Panc1 (cell line): ENCODE measurements around the gene MAP2K3. TPM values are rescaled to one million over a fixed set of nuclear protein-coding genes. Genes with fewer than 3 reads are reported as not detected.

Source experiments
- ATAC-seq: fragments of 200-7000 bp; cut with Tn5 transposase; 2 replicates; pipeline ENCODE4 v1.9.1; 2020; ENCODE audit warnings: mild to moderate bottlenecking, moderate library complexity
- BruUV-seq: library from RNA; stranded (reverse); fragments of 400-500 nt; replicated peaks from 2 replicates; lab custom pipeline; 2021; lab: Mats Ljungman, UMichigan
- CTCF ChIA-PET: fragments of 300-600 bp; sonication (Branson Sonifier 250); formaldehyde crosslinking; loops from one replicate; lab custom pipeline; 2022; ENCODE audit warnings: antibody characterized with exemption; lab: Charles Lee
- POLR2A ChIA-PET: fragments of 300-600 bp; sonication (Branson Sonifier 250); formaldehyde crosslinking; loops from one replicate; lab custom pipeline; 2022; ENCODE audit warnings: antibody characterized with exemption; lab: Charles Lee
- DNase-seq: peaks from one replicate; pipeline ENCODE4 v3.0.0-alpha.2; 2010; ENCODE audit warnings: low read depth, low spot score
- H3K27ac ChIP-seq: 2 replicates; pipeline ENCODE4 v1.5.1; 2011; ENCODE audit warnings: mild to moderate bottlenecking, low read length, inconsistent platforms
- H3K27me3 ChIP-seq: fragments of 200-500 bp; sonication (Bioruptor generic); 2 replicates; pipeline ENCODE4 v1.6.0; 2014; ENCODE audit warnings: low read length, inconsistent platforms; ENCODE audit not compliant: control insufficient read depth, insufficient read depth
- H3K36me3 ChIP-seq: fragments of 200-500 bp; sonication (Bioruptor generic); 2 replicates; pipeline ENCODE4 v1.5.1; 2014; ENCODE audit warnings: inconsistent platforms, mild to moderate bottlenecking, low read length, moderate library complexity; ENCODE audit not compliant: control insufficient read depth, insufficient read depth
- H3K4me1 ChIP-seq: 2 replicates; pipeline ENCODE4 v1.5.1; 2011; ENCODE audit warnings: inconsistent platforms, mild to moderate bottlenecking, low read length, moderate library complexity; ENCODE audit not compliant: control insufficient read depth, insufficient read depth
- H3K4me3 ChIP-seq, 2 experiments: 2 replicates each; pipeline ENCODE4 v1.5.1; 2011 to 2012; ENCODE audit warnings: low read depth in 2 of 2, low read length in 2 of 2, mild to moderate bottlenecking in 2 of 2, inconsistent platforms in 1 of 2, moderate library complexity in 1 of 2
- H3K9me3 ChIP-seq: fragments of 200-500 bp; sonication (Bioruptor generic); 2 replicates; pipeline ENCODE4 v1.5.1; 2014; ENCODE audit warnings: low read depth, mild to moderate bottlenecking, inconsistent platforms, low read length, moderate library complexity; ENCODE audit not compliant: control insufficient read depth, insufficient read depth
- POLR2AphosphoS5 ChIP-seq: IDR thresholded peaks from 2 replicates; pipeline ENCODE4 v1.6.1; 2012; ENCODE audit warnings: mild to moderate bottlenecking, low read depth, low read length, moderate library complexity
- SIN3A ChIP-seq: IDR thresholded peaks from 2 replicates; pipeline ENCODE4 v1.6.1; 2012; ENCODE audit warnings: low read depth, mild to moderate bottlenecking, low read length, moderate library complexity, borderline replicate concordance; ENCODE audit not compliant: insufficient read depth
- TCF7L2 ChIP-seq: IDR thresholded peaks from 2 replicates; pipeline ENCODE4 v1.6.1; 2011; ENCODE audit warnings: mild to moderate bottlenecking, low read depth, low read length, inconsistent platforms
- in situ Hi-C: cut with HindIII; loops from 2 replicates; pipeline ENCODE4 v1.10.0; 2016; ENCODE audit warnings: low sequenced_read_pairs, low pct_unique_long_range_greater_than_20kb
- intact Hi-C: fragments of 100-400 bp; cut with micrococcal nuclease; formaldehyde crosslinking; loops from one replicate; pipeline ENCODE4 v1.10.0; 2022; ENCODE audit not compliant: unreplicated experiment
- total RNA-seq: library from RNA; stranded (reverse); gene quantifications from one replicate; pipeline ENCODE4 v1.2.1, GENCODE V29; 2021; ENCODE audit not compliant: unreplicated experiment
- TF ChIP-seq, protein P1 (sequence below), 2 experiments: IDR thresholded peaks; 2 replicates each; pipeline ENCODE4 v1.6.1; 2011 to 2012; ENCODE audit warnings: low read depth in 2 of 2, control low read depth in 1 of 2, low read length in 1 of 2, mild to moderate bottlenecking in 1 of 2, moderate library complexity in 1 of 2; ENCODE audit not compliant: insufficient read depth in 1 of 2
- TF ChIP-seq, protein P2 (sequence below): fragments of 450-650 bp; IDR thresholded peaks from 2 replicates; pipeline ENCODE4 v1.5.1; 2017; ENCODE audit warnings: mild to moderate bottlenecking

MAP2K3 gene
- total RNA-seq, 1 experiment from 2014 or later = 44.4 TPM

DNA sequence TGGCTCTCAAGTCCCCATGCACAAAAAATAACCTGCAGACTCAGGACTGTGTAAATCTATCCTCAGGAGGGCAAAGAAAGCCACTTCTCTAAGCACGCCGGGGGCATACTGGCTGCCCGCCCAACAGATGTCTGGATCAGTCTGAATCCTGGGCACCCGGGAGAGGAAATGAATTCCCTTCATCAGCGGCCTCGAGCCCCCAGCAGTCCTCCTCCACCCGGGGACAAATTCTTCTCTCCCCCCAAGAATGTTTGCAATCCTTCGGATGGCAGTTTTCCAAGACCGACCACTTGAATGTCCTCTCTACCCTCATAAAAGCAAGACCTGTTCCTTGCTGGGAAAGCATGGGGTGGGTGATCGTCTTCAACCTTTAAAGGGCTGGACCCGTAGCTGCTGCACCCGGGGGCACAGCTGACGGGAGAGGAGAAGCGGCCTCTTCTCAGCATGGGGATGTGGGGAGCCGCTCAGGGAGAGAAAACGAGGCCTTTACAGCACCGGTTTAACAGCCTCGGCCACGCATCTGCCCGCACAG, 9.4 kb upstream of the MAP2K3 start:
- DNase-seq = no peak
- ATAC-seq = no peak; the same call in 1 of the 2 replicates
- CTCF ChIA-PET = interaction anchor here (0.6 to 1.0 kb wide), 2 partner anchors 146 to 249 kb away, joined by 4 to 7 read pairs; no protein-coding TSS in a partner anchor
- no TSS peak for BruUV-seq
- H3K4me3 ChIP-seq = peak overlapping the region; percentile 57 to 69
- POLR2A ChIA-PET = no interaction called here
- intact Hi-C loops = no loop called here
- no peaks in the 10 kb centered on the region for H3K27me3 ChIP-seq
- in situ Hi-C loops = no loop called here
- no peaks in the 10 kb centered on the region for H3K9me3 ChIP-seq
- H3K27ac ChIP-seq = peak overlapping the region; percentile 65
- H3K4me1 ChIP-seq = no peaks in the 10 kb centered on the region; the same call in 1 of the 2 replicates
- H3K36me3 ChIP-seq = no peaks in the 10 kb centered on the region
- TF ChIP-seq POLR2AphosphoS5 (no peak), TCF7L2 (no peak), SIN3A (no peak)
- TF ChIP-seq, protein P1, sequence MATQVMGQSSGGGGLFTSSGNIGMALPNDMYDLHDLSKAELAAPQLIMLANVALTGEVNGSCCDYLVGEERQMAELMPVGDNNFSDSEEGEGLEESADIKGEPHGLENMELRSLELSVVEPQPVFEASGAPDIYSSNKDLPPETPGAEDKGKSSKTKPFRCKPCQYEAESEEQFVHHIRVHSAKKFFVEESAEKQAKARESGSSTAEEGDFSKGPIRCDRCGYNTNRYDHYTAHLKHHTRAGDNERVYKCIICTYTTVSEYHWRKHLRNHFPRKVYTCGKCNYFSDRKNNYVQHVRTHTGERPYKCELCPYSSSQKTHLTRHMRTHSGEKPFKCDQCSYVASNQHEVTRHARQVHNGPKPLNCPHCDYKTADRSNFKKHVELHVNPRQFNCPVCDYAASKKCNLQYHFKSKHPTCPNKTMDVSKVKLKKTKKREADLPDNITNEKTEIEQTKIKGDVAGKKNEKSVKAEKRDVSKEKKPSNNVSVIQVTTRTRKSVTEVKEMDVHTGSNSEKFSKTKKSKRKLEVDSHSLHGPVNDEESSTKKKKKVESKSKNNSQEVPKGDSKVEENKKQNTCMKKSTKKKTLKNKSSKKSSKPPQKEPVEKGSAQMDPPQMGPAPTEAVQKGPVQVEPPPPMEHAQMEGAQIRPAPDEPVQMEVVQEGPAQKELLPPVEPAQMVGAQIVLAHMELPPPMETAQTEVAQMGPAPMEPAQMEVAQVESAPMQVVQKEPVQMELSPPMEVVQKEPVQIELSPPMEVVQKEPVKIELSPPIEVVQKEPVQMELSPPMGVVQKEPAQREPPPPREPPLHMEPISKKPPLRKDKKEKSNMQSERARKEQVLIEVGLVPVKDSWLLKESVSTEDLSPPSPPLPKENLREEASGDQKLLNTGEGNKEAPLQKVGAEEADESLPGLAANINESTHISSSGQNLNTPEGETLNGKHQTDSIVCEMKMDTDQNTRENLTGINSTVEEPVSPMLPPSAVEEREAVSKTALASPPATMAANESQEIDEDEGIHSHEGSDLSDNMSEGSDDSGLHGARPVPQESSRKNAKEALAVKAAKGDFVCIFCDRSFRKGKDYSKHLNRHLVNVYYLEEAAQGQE (IDR thresholded peaks at IDR 0.05; ENCODE audit: insufficient read depth in 1 of 2, low read depth in 2 of 2, low read length in 1 of 2) = no peak
- TF ChIP-seq, protein P2, sequence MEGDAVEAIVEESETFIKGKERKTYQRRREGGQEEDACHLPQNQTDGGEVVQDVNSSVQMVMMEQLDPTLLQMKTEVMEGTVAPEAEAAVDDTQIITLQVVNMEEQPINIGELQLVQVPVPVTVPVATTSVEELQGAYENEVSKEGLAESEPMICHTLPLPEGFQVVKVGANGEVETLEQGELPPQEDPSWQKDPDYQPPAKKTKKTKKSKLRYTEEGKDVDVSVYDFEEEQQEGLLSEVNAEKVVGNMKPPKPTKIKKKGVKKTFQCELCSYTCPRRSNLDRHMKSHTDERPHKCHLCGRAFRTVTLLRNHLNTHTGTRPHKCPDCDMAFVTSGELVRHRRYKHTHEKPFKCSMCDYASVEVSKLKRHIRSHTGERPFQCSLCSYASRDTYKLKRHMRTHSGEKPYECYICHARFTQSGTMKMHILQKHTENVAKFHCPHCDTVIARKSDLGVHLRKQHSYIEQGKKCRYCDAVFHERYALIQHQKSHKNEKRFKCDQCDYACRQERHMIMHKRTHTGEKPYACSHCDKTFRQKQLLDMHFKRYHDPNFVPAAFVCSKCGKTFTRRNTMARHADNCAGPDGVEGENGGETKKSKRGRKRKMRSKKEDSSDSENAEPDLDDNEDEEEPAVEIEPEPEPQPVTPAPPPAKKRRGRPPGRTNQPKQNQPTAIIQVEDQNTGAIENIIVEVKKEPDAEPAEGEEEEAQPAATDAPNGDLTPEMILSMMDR = no peak

DNA sequence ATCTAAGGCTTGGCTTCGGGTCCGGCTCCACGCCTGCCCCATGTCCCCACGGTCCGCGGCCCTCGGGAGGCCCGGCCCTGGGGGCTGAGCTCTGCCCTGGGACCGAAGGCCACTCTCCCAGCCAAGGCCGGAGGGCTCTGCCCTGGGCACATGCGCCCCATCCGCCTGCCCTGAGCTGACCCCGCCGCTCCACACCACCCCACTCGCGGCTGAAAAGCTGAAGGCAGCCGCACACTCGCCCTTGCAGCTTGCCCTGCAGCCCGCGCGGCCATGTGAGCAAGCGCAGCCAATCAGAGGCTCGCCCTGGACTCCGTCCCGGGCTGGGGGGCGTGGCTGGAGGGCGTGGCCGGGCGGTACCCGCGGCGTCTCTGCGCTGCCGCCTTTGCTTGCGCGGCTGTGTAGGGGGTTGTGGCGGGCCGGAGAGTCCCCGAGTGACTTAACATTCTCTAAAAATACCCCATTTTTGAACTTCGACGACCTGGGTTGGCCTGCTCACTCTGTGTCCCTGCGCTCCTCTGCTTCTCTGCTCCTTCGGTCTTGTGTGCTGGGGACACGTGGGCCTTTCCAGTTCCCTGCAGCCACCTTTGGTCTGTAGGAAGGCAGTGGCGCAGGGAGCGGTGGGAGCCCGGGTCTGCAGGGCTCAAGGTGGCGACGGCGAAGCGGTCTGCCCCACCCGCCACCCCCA, 8.8 kb upstream of the MAP2K3 start:
- Histone ChIP-seq H3K27me3 (no peaks in the 10 kb centered on the region), H3K27ac (peak overlapping the region; percentile 65), H3K9me3 (no peaks in the 10 kb centered on the region), H3K4me1 (no peaks in the 10 kb centered on the region; the same call in 1 of the 2 replicates), H3K4me3 (peak overlapping the region; percentile 57 to 69), H3K36me3 (no peaks in the 10 kb centered on the region)
- intact Hi-C loops = no loop called here
- BruUV-seq = no TSS peak
- TF ChIP-seq SIN3A = no peak
- TF ChIP-seq POLR2AphosphoS5 = 0 out of 2 replicates have a peak, but pooled peaks have one; percentile 53
- ATAC-seq (peak; percentile 95), DNase-seq (no peak)
- POLR2A ChIA-PET = no interaction called here
- in situ Hi-C loops = no loop called here
- CTCF ChIA-PET = interaction anchor here (0.6 to 1.0 kb wide), 2 partner anchors 147 to 249 kb away, joined by 4 to 7 read pairs; no protein-coding TSS in a partner anchor

DNA sequence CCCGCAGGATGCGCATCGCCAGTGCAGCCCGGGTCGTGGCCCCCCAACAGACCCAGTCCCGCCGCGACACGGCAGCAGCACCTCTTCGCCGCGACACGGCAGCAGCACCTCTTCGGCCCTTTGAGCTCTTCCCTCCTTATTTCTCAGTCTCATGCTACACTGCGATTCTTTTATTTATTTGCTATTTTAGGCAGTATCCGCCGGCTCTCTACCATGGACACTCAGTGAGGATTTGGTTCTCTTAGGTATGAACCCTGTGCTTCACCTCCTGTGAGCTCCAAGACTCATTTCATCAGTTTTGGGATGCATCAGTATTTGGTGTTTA, 8.3 kb upstream of the MAP2K3 start:
- CTCF ChIA-PET = no interaction called here
- POLR2A ChIA-PET = no interaction called here
- Histone ChIP-seq H3K4me1 (no peaks in the 10 kb centered on the region; the same call in 1 of the 2 replicates), H3K4me3 (peak overlapping the region; percentile 57 to 69), H3K36me3 (no peaks in the 10 kb centered on the region), H3K27me3 (no peaks in the 10 kb centered on the region), H3K9me3 (no peaks in the 10 kb centered on the region), H3K27ac (no peak overlapping the region)
- no TSS peak for BruUV-seq
- no peak for TF ChIP-seq SIN3A
- TF ChIP-seq, protein P2 = no peak
- no peak for TF ChIP-seq POLR2AphosphoS5
- no peak for TF ChIP-seq TCF7L2
- TF ChIP-seq, protein P1 (IDR thresholded peaks at IDR 0.05; ENCODE audit: insufficient read depth in 1 of 2, low read depth in 2 of 2, low read length in 1 of 2) = no peak
- DNase-seq = no peak
- ATAC-seq = no peak
- in situ Hi-C loops (no loop called here), intact Hi-C loops (no loop called here)
